ENCODE measurements around the gene DDX52. TPM values are rescaled to one million over a fixed set of nuclear protein-coding genes. Genes with fewer than 3 reads are reported as not detected.

The DDX52 gene
- total and polyA plus RNA-seq, 2 donors (not counting 1 experiment from before 2014, with no cell fraction given): 20.4 to 20.6 TPM

DNA sequence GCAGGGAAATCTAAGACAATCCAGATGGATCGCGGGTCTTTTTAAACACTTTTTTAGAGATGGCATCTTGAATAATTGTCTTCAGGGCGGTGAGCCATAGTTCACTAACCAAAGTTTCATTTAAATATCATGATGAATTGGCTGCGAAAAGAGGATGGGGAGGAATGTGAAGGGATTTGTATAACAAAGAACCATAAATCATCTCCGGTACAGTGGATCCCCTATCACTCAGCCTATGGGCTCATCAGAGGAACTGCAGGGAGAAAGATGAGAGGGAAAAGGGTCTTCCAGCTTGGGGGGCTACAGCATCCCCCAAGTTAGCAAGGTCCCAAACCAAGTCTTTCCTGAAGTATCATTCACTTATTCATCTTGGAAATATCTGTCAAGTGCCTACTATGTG lies 16.7 kb upstream of the DDX52 start:
- Histone ChIP-seq H3K79me2 (ENCODE audit: control insufficient read depth, insufficient read depth, low read length) (no peaks in the 10 kb centered on the region), H3K4me3 (replicated peaks in 1 of 4; ENCODE audit: control extremely low read depth in 1 of 4, insufficient read depth in 1 of 4, low read depth in 3 of 4, low read length in 4 of 4) (no peak overlapping the region)
- TF ChIP-seq, protein P1, sequence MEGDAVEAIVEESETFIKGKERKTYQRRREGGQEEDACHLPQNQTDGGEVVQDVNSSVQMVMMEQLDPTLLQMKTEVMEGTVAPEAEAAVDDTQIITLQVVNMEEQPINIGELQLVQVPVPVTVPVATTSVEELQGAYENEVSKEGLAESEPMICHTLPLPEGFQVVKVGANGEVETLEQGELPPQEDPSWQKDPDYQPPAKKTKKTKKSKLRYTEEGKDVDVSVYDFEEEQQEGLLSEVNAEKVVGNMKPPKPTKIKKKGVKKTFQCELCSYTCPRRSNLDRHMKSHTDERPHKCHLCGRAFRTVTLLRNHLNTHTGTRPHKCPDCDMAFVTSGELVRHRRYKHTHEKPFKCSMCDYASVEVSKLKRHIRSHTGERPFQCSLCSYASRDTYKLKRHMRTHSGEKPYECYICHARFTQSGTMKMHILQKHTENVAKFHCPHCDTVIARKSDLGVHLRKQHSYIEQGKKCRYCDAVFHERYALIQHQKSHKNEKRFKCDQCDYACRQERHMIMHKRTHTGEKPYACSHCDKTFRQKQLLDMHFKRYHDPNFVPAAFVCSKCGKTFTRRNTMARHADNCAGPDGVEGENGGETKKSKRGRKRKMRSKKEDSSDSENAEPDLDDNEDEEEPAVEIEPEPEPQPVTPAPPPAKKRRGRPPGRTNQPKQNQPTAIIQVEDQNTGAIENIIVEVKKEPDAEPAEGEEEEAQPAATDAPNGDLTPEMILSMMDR (conservative IDR thresholded peaks at IDR 0.05 in 1 of 2, IDR thresholded peaks at IDR 0.05 in 1 of 2; ENCODE audit: low read depth in 1 of 2, low read length in 2 of 2): no peak
- no peak for TF ChIP-seq EZH2 (IDR thresholded peaks at IDR 0.05; ENCODE audit: low read length, missing control alignments)

DNA sequence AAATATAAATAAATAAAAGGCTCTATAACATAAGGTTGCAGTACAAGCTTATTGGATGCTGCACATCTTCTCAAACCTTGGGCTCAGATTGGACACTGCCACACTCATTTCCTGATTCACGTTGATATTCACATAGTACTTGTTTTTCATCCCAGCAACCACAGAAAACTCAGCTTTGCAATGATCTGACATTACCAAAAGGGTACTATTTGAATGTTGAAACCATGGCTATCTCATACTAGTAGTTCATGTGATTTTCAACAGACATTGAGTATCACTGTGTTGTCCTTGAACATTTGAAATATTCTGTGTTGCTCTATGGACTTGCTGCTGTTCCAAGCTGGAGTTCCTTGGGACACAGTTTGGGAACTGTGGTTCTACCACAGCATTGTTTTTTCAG lies 14.0 kb upstream of the DDX52 start:
- no peak overlapping the region for H2AFZ ChIP-seq (ENCODE audit: low read length)
- no peaks in the 10 kb centered on the region for H4K20me1 ChIP-seq (ENCODE audit: control insufficient read depth, extremely low read depth, insufficient read depth, low read length)
- H3K36me3 ChIP-seq (ENCODE audit: control insufficient read depth, insufficient read depth, low read length): no peaks in the 10 kb centered on the region
- no peak overlapping the region for H3K27ac ChIP-seq (ENCODE audit: insufficient read depth, low read length)
- no peaks in the 10 kb centered on the region for H3K27me3 ChIP-seq (ENCODE audit: control insufficient read depth, insufficient read depth, low read length)
- no peak overlapping the region for H3K9ac ChIP-seq (ENCODE audit: insufficient read depth, low read length)
- H3K4me2 ChIP-seq (ENCODE audit: extremely low read depth, insufficient read depth, low read length): no peak overlapping the region
- no peaks in the 10 kb centered on the region for H3K9me3 ChIP-seq (ENCODE audit: control insufficient read depth, insufficient read depth, low read depth, low read length)
- no peak overlapping the region for H3K4me3 ChIP-seq (replicated peaks in 1 of 4; ENCODE audit: control extremely low read depth in 1 of 4, insufficient read depth in 1 of 4, low read depth in 3 of 4, low read length in 4 of 4)
- H3K79me2 ChIP-seq (ENCODE audit: control insufficient read depth, insufficient read depth, low read length): no peaks in the 10 kb centered on the region
- no peak for DNase-seq (ENCODE audit: low read depth in 2 of 2)
- no peaks in the 10 kb centered on the region for H3K4me1 ChIP-seq (ENCODE audit: control insufficient read depth, extremely low read depth, insufficient read depth, low read length)
- TF ChIP-seq, protein P1 (conservative IDR thresholded peaks at IDR 0.05 in 1 of 2, IDR thresholded peaks at IDR 0.05 in 1 of 2; ENCODE audit: low read depth in 1 of 2, low read length in 2 of 2): no peak
- TF ChIP-seq EZH2 (IDR thresholded peaks at IDR 0.05; ENCODE audit: low read length, missing control alignments): no peak

More for the DNA sequence above, 16.7 kb upstream of the DDX52 start:
- Histone ChIP-seq H4K20me1 (ENCODE audit: control insufficient read depth, extremely low read depth, insufficient read depth, low read length) (no peaks in the 10 kb centered on the region), H3K27ac (ENCODE audit: insufficient read depth, low read length) (no peak overlapping the region), H3K9ac (ENCODE audit: insufficient read depth, low read length) (no peak overlapping the region), H3K36me3 (ENCODE audit: control insufficient read depth, insufficient read depth, low read length) (no peaks in the 10 kb centered on the region), H3K4me1 (ENCODE audit: control insufficient read depth, extremely low read depth, insufficient read depth, low read length) (no peaks in the 10 kb centered on the region), H2AFZ (ENCODE audit: low read length) (no peak overlapping the region), H3K27me3 (ENCODE audit: control insufficient read depth, insufficient read depth, low read length) (no peaks in the 10 kb centered on the region), H3K4me2 (ENCODE audit: extremely low read depth, insufficient read depth, low read length) (no peak overlapping the region), H3K9me3 (ENCODE audit: control insufficient read depth, insufficient read depth, low read depth, low read length) (no peaks in the 10 kb centered on the region)
- no peak for DNase-seq (ENCODE audit: low read depth in 2 of 2)

- Histone ChIP-seq H3K79me2 (ENCODE audit: control insufficient read depth, insufficient read depth, low read length) (no peaks in the 10 kb centered on the region), H2AFZ (ENCODE audit: low read length) (no peak overlapping the region), H3K4me2 (ENCODE audit: extremely low read depth, insufficient read depth, low read length) (no peak overlapping the region), H3K27me3 (ENCODE audit: control insufficient read depth, insufficient read depth, low read length) (no peaks in the 10 kb centered on the region), H4K20me1 (ENCODE audit: control insufficient read depth, extremely low read depth, insufficient read depth, low read length) (no peaks in the 10 kb centered on the region), H3K4me3 (replicated peaks in 1 of 4; ENCODE audit: control extremely low read depth in 1 of 4, insufficient read depth in 1 of 4, low read depth in 3 of 4, low read length in 4 of 4) (no peak overlapping the region), H3K36me3 (ENCODE audit: control insufficient read depth, insufficient read depth, low read length) (no peaks in the 10 kb centered on the region), H3K9me3 (ENCODE audit: control insufficient read depth, insufficient read depth, low read depth, low read length) (no peaks in the 10 kb centered on the region), H3K4me1 (ENCODE audit: control insufficient read depth, extremely low read depth, insufficient read depth, low read length) (peaks cover 4% of the 10 kb centered on the region), H3K9ac (ENCODE audit: insufficient read depth, low read length) (no peak overlapping the region), H3K27ac (ENCODE audit: insufficient read depth, low read length) (no peak overlapping the region)
- DNase-seq (ENCODE audit: low read depth in 2 of 2): no peak
- no peak for TF ChIP-seq EZH2 (IDR thresholded peaks at IDR 0.05; ENCODE audit: low read length, missing control alignments)
- TF ChIP-seq, protein P1 (conservative IDR thresholded peaks at IDR 0.05 in 1 of 2, IDR thresholded peaks at IDR 0.05 in 1 of 2; ENCODE audit: low read depth in 1 of 2, low read length in 2 of 2): no peak
These were observed 8.6 kb upstream of the DDX52 start for GRCh38 chr17:37651849-37652248.

Measured in fibroblast of lung (primary cell).